ENCODE data around the gene SLC51A. TPM values are rescaled to one million over a fixed set of nuclear protein-coding genes. Genes with fewer than 3 reads are reported as not detected.
A peak's percentile ranks its signal among the peaks of the same experiment; 100 is the strongest.

The SLC51A gene
- total and polyA plus RNA-seq, 9 of the 15 experiments (the other 6 are each of a cell fraction or from before 2014, with no cell fraction given): 0.35 to 0.38 TPM; not detected in 7

GRCh38 chr3:196179380-196180308, 36.7 kb upstream of the SLC51A start (continued):
- TF ChIP-seq HBP1 (CRISPR knock-in tag; IDR thresholded peaks at IDR 0.05) (no peak), CTCF (IDR thresholded peaks at IDR 0.05 in 2 of 3, conservative IDR thresholded peaks at IDR 0.05 in 1 of 3; ENCODE audit: insufficient read depth in 2 of 3, low read depth in 1 of 3, low read length in 3 of 3) (peak in 2 of 3 experiments; percentile 21 to 33; a peak in 3 of 6 replicates), CREM (IDR thresholded peaks at IDR 0.05; ENCODE audit: low read depth) (0 out of 2 replicates have a peak, but pooled peaks have one; percentile 1), LCOR (CRISPR knock-in tag; IDR thresholded peaks at IDR 0.05) (0 out of 2 replicates have a peak, but pooled peaks have one; percentile 29), SRSF3 (IDR thresholded peaks at IDR 0.05; ENCODE audit: insufficient read depth, low read length) (no peak), ZNF239 (CRISPR knock-in tag; IDR thresholded peaks at IDR 0.05) (no peak), ZNF764 (CRISPR knock-in tag; IDR thresholded peaks at IDR 0.05; ENCODE audit: low read depth) (no peak), STAT5A (IDR thresholded peaks at IDR 0.05; ENCODE audit: borderline replicate concordance, low read length) (no peak), PHB2 (IDR thresholded peaks at IDR 0.05; ENCODE audit: low read depth) (no peak), TRIM28 (IDR thresholded peaks at IDR 0.05) (no peak), ATF4 (CRISPR knock-in tag; IDR thresholded peaks at IDR 0.05) (no peak), TCF3 (CRISPR knock-in tag; IDR thresholded peaks at IDR 0.05) (no peak), RNF2 (IDR thresholded peaks at IDR 0.05) (no peak), ZFX (CRISPR knock-in tag; IDR thresholded peaks at IDR 0.05) (peak; percentile 19), PURB (CRISPR knock-in tag; IDR thresholded peaks at IDR 0.05; ENCODE audit: low read depth) (no peak), ZNF668 (CRISPR knock-in tag; IDR thresholded peaks at IDR 0.05) (no peak), ZNF592 (IDR thresholded peaks at IDR 0.05) (peak; percentile 85), MAX (CRISPR knock-in tag; IDR thresholded peaks at IDR 0.05) (peak; percentile 59), ZKSCAN3 (CRISPR knock-in tag; IDR thresholded peaks at IDR 0.05) (no peak), ZNF507 (tag; conservative IDR thresholded peaks at IDR 0.05) (no peak)

Measured in K562 (cell line).